HT1080 (cell line): Measurements from ENCODE around the gene ABCA9. TPM values are rescaled to one million over a fixed set of nuclear protein-coding genes. Genes with fewer than 3 reads are reported as not detected.
"Not testable (repeated sequence)": the region's sequence is repeated elsewhere in the genome, so short reads cannot be mapped to it uniquely, and the experiment has no call there.

Source experiments
- DNase-seq: peaks from one replicate; pipeline ENCODE4 v3.0.0-alpha.2; 2015; ENCODE audit warnings: low read depth
- total RNA-seq: library from RNA; depleted of rRNA; stranded (reverse); fragments of >200 nt; shearing (Covaris generic); gene quantifications from 2 replicates; pipeline ENCODE4 v1.2.3, GENCODE V29; 2014

Gene ABCA9
- total RNA-seq, 1 experiment from 2014 or later, result not detected

GRCh38 chr17:68959117-68959516 lies 101.6 kb downstream of the ABCA9 start:
- not testable (repeated sequence) for DNase-seq

GRCh38 chr17:68957944-68958343 lies 102.8 kb downstream of the ABCA9 start:
- DNase-seq, result no peak

GRCh38 chr17:68955181-68955841 lies 105.4 kb downstream of the ABCA9 start, which contains the start of gene ABCA8:
TSS of gene ABCA8 (minus strand) at chr17:68955392. CDS start at chr17:68942034, 13,358 bp downstream.
- no peak for DNase-seq

- DNase-seq, result no peak
Measured at GRCh38 chr17:68954146-68954896, 106.4 kb downstream of the ABCA9 start.

GRCh38 chr17:68953340-68953997 lies 107.3 kb downstream of the ABCA9 start:
- no peak for DNase-seq

- no peak for DNase-seq
Measured at GRCh38 chr17:68950725-68951124, 110.0 kb downstream of the ABCA9 start.

DNA sequence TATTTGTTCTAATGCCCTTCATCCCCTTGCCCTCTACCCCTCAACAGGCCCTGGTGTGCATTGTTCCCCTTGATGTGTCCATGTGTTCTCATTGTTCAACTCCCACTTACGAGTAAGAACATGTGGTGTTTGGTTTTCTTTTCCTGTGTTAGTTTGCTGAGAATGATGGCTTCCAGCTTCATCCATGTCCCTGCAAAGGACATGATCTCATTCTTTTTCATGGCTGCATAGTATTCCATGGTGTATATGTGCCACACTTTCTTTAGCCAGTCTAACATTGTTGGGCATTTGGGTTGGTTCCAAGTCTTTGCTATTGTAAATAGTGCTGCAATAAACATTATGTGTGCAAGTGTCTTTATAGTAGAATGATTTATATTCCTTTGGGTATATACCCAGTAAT lies 112.9 kb downstream of the ABCA9 start:
- DNase-seq, result not testable (repeated sequence)

- DNase-seq, result no peak
Measured at GRCh38 chr17:68944435-68945035, 116.2 kb downstream of the ABCA9 start.

- DNase-seq, result not testable (repeated sequence)
Measured at GRCh38 chr17:68943812-68944182, 116.9 kb downstream of the ABCA9 start.

DNA sequence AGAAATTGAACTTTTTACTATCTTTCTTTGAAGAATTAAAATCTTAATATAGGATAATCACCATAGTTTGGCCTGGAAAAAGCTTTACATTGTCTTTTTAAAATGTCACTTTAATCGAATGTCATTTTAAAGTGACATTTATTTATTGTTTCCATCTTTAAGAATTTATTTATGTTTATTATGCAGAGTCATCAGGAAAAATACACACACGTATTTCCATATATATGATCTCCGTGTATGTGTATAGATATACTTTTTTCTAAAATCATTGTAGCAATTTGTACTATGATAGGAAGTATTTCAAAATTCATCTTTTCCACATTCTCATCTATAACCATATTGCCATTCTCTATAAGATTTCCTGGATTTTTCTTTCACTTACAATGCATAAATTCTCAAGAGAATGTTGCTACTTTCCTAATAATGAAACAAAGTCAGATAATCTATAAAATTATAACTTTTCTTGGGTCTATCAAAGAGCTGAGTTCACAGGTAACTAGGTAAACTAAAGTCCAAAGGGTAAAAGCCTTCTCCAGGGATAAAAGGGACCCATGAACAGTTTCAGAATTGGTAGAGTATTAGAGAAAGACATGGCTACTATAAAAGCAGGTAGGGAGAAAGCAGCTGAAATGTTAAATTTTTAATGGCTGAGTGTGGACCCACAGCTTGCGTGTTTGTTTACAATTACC lies 117.5 kb downstream of the ABCA9 start:
- DNase-seq, result no peak

DNA sequence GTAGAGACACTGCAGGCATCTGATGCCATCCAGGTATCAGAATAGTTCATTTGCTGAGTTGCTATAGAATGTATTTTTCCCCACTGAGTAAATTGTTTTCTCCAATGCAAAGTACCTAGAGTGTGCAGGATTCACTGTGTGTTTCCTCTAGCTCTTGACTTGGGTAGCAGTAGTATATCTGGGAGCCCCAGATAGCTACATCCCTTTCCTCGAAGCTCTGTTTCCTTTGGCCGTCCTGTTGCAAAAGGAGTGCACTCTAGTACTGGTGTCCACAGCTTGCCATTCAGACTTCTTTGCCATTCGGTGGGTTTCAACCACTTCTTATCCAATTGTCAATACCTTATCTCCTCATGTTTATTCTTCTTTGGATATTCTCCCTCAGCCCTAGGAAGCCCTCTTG lies 118.3 kb downstream of the ABCA9 start:
- DNase-seq, result no peak

- no peak for DNase-seq
Measured at GRCh38 chr17:68941761-68942160, 119.0 kb downstream of the ABCA9 start.

- DNase-seq, result no peak
Measured at GRCh38 chr17:68939195-68939594, 121.5 kb downstream of the ABCA9 start.

- DNase-seq, result no peak
Measured at GRCh38 chr17:68937890-68938514, 122.7 kb downstream of the ABCA9 start.

GRCh38 chr17:68927516-68927915 lies 133.2 kb downstream of the ABCA9 start:
- DNase-seq, result no peak

GRCh38 chr17:68924793-68925720 lies 135.7 kb downstream of the ABCA9 start:
- DNase-seq, result no peak
